Measurements from ENCODE around the gene HSPB9.
A peak's percentile ranks its signal among the peaks of the same experiment; 100 is the strongest.

Gene HSPB9

DNA sequence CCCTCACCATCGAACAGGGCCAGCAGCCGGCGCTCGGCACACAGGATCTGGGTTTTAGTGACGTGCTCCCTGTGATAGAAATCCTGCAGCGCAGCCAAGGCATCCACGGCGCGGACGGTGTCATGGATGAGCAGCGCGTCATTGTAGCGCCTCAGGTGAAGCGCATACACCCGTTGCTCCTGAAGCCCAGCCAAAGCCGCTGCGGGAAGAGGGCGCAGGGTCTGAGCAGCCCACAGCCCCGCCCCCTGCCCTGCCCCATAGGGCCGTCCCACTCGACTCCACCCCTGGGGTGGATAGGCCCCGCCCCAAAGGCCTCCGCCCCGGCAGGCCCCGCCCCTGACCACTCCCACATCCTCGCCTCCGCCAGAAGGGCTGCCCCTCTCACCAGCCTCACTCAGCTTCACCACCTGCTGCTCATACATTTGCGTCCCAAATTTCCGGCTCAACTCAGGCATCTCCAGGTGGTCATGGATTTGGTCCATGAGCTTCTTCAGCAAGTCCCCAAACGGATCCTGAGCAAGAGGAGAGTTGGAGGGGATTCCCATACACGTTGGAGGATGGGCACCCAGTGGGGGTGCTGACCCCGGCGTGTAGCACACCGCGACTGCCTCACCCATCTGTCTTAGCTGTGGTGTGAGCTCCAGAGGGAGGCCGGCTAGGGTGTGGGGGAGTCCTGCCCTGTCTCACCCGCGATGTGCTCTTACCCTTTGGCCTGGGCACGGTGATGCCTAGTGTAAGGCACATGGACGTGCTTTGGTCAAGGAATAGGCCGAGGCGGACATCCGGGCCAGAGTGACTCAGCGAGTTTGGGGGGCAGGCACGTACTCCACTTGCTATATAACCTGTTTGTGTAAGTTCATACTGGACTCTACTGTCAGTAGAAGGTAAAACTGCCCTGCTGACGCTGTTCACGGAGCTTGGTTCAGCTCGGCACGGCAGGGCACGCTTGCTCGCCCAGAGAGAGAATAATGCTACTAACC, 14.7 kb upstream of the HSPB9 start (continued):
- no peak for TF ChIP-seq KLF10 (tag by site-specific recombination; IDR thresholded peaks at IDR 0.05)
- TF ChIP-seq, protein P1, sequence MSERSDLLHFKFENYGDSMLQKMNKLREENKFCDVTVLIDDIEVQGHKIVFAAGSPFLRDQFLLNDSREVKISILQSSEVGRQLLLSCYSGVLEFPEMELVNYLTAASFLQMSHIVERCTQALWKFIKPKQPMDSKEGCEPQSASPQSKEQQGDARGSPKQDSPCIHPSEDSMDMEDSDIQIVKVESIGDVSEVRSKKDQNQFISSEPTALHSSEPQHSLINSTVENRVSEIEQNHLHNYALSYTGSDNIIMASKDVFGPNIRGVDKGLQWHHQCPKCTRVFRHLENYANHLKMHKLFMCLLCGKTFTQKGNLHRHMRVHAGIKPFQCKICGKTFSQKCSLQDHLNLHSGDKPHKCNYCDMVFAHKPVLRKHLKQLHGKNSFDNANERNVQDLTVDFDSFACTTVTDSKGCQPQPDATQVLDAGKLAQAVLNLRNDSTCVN (tag by site-specific recombination; optimal IDR thresholded peaks at IDR 0.05) = peak; percentile 47
- TF ChIP-seq SP2 (tag by site-specific recombination; IDR thresholded peaks at IDR 0.05) = peak; percentile 81
- TF ChIP-seq ZBTB17 (tag by site-specific recombination; IDR thresholded peaks at IDR 0.05) = peak; percentile 66
- no peak for TF ChIP-seq ZNF530 (tag by site-specific recombination; IDR thresholded peaks at IDR 0.05; ENCODE audit: low read depth)
- no peak for TF ChIP-seq ZXDB (tag by site-specific recombination; IDR thresholded peaks at IDR 0.05)
- peak; percentile 65 for TF ChIP-seq KLF1 (tag by site-specific recombination; IDR thresholded peaks at IDR 0.05)
- peak; percentile 93 for TF ChIP-seq KLF8 (tag by site-specific recombination; IDR thresholded peaks at IDR 0.05)
- peak; percentile 41; the same call in 1 of the 2 replicates for TF ChIP-seq ZFHX2 (tag by site-specific recombination; conservative IDR thresholded peaks at IDR 0.05)
- TF ChIP-seq, protein P2, sequence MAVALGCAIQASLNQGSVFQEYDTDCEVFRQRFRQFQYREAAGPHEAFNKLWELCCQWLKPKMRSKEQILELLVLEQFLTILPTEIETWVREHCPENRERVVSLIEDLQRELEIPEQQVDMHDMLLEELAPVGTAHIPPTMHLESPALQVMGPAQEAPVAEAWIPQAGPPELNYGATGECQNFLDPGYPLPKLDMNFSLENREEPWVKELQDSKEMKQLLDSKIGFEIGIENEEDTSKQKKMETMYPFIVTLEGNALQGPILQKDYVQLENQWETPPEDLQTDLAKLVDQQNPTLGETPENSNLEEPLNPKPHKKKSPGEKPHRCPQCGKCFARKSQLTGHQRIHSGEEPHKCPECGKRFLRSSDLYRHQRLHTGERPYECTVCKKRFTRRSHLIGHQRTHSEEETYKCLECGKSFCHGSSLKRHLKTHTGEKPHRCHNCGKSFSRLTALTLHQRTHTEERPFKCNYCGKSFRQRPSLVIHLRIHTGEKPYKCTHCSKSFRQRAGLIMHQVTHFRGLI (tag by site-specific recombination; IDR thresholded peaks at IDR 0.05) = peak; percentile 69
- TF ChIP-seq ZBTB8A (tag by site-specific recombination; IDR thresholded peaks at IDR 0.05) = peak; percentile 51
- TF ChIP-seq, protein P3, sequence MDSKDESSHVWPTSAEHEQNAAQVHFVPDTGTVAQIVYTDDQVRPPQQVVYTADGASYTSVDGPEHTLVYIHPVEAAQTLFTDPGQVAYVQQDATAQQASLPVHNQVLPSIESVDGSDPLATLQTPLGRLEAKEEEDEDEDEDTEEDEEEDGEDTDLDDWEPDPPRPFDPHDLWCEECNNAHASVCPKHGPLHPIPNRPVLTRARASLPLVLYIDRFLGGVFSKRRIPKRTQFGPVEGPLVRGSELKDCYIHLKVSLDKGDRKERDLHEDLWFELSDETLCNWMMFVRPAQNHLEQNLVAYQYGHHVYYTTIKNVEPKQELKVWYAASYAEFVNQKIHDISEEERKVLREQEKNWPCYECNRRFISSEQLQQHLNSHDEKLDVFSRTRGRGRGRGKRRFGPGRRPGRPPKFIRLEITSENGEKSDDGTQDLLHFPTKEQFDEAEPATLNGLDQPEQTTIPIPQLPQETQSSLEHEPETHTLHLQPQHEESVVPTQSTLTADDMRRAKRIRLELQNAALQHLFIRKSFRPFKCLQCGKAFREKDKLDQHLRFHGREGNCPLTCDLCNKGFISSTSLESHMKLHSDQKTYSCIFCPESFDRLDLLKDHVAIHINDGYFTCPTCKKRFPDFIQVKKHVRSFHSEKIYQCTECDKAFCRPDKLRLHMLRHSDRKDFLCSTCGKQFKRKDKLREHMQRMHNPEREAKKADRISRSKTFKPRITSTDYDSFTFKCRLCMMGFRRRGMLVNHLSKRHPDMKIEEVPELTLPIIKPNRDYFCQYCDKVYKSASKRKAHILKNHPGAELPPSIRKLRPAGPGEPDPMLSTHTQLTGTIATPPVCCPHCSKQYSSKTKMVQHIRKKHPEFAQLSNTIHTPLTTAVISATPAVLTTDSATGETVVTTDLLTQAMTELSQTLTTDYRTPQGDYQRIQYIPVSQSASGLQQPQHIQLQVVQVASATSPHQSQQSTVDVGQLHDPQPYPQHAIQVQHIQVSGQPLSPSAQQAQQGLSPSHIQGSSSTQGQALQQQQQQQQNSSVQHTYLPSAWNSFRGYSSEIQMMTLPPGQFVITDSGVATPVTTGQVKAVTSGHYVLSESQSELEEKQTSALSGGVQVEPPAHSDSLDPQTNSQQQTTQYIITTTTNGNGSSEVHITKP (tag by site-specific recombination; IDR thresholded peaks at IDR 0.05) = peak; percentile 61
- TF ChIP-seq, protein P4, sequence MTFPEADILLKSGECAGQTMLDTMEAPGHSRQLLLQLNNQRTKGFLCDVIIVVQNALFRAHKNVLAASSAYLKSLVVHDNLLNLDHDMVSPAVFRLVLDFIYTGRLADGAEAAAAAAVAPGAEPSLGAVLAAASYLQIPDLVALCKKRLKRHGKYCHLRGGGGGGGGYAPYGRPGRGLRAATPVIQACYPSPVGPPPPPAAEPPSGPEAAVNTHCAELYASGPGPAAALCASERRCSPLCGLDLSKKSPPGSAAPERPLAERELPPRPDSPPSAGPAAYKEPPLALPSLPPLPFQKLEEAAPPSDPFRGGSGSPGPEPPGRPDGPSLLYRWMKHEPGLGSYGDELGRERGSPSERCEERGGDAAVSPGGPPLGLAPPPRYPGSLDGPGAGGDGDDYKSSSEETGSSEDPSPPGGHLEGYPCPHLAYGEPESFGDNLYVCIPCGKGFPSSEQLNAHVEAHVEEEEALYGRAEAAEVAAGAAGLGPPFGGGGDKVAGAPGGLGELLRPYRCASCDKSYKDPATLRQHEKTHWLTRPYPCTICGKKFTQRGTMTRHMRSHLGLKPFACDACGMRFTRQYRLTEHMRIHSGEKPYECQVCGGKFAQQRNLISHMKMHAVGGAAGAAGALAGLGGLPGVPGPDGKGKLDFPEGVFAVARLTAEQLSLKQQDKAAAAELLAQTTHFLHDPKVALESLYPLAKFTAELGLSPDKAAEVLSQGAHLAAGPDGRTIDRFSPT (tag by site-specific recombination; IDR thresholded peaks at IDR 0.05) = peak; percentile 50; the same call in 1 of the 2 replicates
- no peak for TF ChIP-seq ZNF169 (tag by site-specific recombination; IDR thresholded peaks at IDR 0.05)
- TF ChIP-seq, protein P5, sequence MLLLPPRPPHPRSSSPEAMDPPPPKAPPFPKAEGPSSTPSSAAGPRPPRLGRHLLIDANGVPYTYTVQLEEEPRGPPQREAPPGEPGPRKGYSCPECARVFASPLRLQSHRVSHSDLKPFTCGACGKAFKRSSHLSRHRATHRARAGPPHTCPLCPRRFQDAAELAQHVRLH (tag by site-specific recombination; IDR thresholded peaks at IDR 0.05) = no peak
- TF ChIP-seq ZIC2 (tag by site-specific recombination; IDR thresholded peaks at IDR 0.05) = peak; percentile 70

Data from HEK293 (cell line).